NAMALWA (cell line): ENCODE data around the gene HOXB1.
A peak's percentile ranks its signal among the peaks of the same experiment; 100 is the strongest.
"Not testable (repeated sequence)": the region's sequence is repeated elsewhere in the genome, so short reads cannot be mapped to it uniquely, and the experiment has no call there.

ENCODE experiments used
- DNase-seq: peaks from one replicate; pipeline ENCODE4 v3.0.0-alpha.2; 2015; ENCODE audit warnings: low spot score

HOXB1 gene

DNA sequence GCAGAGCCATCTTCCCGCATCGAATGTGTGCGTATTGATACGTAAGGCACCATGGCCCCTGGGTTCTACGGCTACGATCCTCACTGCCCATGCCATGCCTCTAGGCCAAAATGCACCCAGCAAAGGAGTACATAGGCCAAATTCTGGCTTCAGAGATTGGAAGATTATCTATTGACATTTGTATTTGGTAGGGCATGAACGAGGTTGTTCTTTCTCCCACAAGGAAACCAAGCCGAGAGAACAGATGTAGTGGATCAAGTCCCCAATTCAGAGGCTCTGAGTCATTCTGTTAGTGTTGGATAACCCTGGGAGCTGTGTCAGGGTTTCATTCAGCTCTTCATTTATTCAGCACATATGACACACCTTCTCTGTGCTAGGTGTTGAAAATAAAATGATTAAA is 36.5 kb downstream of the HOXB1 start:
- no peak for DNase-seq

DNA sequence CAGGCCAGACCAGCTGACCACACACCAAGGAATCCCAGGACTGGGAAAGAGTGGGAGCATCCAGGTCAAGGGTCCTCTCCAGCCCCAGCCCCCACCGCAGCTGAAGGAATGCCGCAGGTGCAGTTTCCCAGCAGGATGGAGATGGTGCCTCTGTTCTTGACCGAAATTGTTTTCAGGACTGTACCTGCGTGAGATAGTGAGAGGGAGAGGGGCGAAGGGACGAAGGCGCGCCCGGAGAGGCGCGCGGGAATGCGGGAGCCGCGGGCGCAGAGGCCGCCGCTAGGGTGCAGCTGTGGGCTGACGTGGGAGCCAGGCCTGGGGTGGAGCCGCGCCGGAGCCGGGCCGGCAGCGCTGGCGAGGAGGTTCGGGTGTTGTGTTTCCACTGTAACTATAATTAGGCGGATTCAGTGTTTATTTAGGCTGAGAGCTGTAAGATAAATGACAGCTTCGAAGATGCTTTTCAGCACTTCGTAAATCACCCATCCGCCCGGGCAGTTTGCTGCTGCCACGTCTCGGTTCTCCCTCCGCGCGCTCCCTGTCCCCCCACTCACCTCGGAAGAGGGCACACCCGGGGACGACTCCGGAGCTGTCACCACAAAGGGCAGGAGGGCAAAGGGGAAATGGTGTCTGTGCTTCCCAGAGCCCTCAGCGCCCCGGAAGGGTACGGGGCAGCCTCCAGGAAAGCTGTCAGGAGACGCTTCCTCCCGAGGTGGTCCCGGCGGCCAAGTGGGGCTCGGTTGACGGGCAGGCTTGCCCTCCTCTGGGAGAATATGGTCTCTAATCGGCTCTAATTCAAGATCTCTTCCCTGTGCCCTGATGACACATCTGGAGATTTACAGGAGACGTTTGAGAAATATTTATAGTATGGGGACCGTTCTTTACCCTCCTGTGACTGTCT is 38.2 kb downstream of the HOXB1 start:
- no peak for DNase-seq

DNA sequence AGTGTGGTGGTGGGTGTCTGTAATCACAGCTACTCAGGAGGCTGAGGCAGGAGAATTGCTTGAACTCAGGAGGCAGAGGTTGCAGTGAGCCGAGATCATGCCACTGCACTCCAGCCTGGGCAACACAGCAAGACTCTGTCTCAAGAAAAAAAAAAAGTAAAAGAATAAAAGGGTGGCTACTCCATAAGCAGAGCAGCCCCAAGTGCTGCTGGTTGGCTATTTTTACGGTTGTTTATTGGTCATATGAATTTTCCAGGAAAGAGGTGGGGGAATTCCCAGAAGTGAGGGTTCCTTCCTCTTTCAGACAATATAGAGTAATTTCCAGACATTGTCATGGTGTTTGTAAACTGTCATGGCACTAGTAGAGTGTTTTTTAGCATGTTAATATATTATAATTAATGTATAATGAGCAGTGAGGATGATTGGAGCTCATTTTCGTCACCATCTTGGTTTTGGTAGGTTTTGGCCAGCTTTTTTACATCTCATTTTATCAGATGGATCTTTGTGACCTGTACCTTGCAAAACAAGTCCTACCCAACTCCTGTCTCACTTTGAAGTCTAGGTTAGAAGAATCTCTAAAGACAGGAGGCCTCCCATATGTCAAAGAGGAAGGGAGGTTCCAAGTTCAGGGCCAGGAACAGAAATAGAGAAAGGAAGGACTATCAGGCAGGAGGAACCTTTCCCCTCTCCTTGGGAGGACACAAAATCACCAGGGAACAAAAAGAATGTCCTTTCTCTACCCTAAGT is 39.1 kb downstream of the HOXB1 start:
- DNase-seq, result no peak

DNA sequence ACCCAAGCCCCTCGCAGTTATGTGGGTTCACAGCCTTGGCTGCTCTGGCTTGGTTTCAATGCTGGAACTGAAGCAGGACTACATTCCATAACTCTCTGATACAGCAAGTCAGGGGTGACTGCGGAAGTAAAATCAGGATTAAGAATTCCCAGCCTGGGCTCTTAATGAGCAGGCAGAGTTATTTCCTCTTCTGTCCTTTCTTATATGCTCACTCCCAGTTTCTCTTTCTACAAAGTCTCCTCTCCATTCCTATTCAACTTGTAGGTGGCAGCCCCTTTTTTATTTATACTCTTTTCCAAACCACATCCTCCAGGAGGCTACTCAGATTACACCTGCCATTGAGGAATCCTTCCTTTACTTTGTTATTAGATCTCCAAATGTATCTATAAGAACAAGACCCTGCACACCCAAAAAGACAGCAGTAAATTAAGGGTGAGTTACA is 40.3 kb downstream of the HOXB1 start:
- no peak for DNase-seq

DNA sequence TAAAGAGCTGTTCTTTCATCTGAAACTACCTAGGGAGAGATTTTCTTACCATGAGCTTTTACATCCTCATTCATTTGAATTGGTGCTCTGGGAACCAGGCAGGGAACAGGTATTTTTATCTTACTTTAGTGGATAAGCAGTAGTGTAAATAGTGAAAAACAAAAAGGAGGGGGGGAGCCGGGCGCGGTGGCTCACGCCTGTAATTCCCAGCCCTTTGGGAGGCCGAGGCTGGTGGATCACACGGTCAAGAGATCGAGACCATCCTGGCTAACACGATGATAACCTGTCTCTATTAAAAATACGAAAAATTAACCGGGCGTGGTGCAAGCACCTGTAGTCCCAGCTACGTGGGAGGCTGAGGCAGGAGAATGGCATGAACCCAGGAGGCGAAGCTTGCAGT is 41.0 kb downstream of the HOXB1 start:
- DNase-seq, result no peak

DNA sequence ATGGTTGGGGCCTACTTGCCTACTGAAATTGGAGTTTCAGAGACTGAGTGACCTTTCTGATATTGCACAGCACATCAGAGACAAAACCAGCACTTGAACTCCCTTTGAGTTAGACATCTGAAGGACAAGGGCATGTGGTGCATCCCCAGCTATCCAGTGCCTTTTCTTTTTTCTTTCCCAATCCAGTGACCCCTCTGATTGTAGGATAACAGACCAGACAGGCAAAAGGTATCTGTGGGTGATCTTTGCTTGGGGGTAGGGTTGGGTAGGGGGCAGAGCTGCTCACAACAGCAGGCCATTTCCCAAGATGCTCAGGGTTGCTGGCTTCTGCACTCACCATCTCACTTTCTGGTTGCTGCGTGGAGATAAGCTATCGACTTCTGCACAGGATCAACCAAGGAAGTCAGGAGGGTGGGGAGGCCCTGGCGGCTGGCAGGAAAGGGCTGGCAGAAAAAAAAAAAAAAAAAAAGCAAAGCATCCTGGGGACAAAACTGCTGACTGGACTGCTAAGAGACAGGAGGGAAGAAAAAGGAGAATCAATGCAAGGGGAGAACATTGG is 42.2 kb downstream of the HOXB1 start:
- DNase-seq, result no peak

DNA sequence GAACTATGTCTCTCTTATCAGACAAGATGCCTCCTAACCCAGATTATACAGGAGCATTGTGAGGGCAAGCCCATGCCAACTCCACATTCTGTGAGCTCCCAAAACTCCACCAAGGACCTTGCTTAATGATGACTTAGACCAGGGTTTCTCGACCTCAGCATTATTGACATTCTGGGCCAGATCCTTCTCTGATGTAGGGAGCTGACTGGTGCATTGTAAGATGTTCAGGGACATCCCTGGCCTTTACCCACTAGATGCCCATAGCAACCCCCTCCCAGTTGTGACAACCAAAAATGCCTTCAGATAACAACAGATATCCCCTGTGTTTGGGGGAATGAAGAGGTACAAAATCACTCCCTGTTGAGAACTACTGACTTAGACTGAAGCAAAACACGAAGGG is 43.6 kb downstream of the HOXB1 start:
- DNase-seq, result no peak

DNA sequence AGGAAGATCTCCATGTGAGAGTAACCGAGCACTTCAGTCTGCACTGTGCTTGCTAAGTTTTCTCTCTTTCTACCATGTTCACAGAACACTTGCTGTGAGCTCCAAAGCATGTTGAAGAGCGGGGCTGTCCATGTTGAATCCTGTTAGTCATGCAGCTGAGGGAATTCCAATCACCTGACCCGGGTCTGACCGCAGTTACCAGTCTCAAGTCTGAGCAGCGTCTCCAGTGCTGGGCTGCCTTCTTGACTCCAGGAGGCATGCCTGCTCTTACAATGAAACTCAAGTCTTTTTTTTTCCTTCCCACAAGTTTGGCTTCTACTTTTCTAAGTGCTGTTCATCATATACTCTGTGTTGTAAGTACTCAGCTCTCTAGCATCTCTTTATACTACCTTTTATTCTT is 44.3 kb downstream of the HOXB1 start:
- DNase-seq, result no peak

DNA sequence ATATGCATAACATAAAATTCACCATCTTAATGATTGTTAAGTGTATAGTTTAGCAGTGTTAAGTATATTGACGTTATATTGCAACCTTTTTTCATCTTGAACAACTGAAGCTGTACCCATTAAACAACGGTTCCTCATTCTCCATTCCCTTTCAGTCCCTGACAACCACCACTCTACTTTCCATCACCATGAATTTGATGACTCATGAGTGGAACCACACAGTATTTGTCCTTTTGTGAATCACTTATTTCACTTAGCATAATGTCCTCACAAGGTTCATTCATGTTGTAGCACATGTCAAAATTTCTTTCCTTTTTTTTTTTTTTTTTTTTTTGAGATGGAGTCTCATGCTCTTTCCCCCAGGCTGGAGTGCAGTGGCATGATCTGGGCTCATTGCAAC is 46.0 kb downstream of the HOXB1 start:
- no peak for DNase-seq

DNA sequence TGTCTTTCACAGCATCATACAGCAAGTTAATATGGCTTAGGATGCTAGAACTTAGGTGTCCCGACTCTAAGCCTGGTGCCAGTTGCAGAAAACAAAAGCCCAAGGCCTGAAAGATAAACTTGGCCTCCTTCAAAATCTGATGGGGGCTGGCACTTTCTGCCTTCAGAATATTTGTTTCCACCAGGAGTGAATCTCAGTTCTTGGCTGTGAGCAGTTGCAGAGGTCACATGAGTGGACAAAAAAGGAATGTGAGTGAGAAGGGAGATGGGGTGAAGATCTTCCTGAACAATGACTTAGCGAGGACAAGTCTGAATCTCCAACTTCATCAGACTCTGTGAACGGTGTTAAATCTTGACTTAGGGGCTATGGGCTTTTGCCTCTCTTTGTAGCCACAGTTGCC is 46.6 kb downstream of the HOXB1 start:
- no peak for DNase-seq

DNA sequence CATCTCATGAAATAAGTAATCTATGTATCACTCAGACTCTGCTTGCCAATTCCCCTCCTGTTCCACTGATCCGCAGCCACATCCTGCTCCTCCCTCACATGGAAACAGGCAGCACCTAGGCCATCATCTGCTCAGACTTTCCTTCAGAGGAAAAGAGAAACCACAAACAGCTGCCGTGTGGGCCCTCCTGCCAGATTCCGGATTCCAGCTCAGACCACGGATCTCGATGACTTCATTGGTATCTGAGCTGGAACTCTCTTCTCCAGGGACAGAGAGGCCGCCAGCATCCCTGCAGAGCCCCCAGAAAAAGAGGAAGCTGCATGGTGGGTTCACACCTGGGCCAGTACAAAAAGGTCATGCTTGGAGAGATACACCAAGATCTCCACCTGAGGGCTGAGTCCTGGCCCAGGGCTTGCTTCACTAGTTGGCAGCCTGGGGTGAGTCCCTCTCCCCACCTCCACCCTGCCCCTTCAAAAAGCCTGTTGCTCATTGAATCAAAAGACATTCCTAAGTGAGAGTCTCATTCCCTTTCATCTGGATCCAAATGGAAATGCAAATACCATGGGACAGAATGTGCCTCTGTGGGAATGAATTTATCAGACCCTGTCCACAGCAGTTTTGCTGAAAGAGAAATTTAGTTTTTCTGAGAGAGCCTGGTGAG is 47.2 kb downstream of the HOXB1 start:
- peak; percentile 21 for DNase-seq

DNA sequence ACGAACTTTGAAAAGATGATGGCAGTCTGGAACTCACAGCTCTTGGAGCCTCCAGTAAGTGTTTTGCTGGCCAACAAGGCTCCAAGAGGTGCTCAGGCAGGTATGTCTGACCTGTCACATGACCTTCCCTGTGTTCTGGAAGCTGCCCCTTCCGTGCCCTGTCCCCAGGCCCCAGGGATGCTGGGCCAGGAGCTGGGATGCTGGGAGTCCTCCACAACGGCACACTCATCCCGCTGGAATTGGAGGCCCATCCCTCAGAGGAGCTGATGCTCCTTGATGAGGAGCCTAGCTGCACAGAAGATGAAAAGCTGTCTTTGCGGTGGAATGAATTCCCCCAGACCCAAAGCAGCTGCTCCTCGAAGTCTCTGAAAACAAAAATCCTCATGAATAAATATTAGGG is 47.8 kb downstream of the HOXB1 start:
- no peak for DNase-seq

DNA sequence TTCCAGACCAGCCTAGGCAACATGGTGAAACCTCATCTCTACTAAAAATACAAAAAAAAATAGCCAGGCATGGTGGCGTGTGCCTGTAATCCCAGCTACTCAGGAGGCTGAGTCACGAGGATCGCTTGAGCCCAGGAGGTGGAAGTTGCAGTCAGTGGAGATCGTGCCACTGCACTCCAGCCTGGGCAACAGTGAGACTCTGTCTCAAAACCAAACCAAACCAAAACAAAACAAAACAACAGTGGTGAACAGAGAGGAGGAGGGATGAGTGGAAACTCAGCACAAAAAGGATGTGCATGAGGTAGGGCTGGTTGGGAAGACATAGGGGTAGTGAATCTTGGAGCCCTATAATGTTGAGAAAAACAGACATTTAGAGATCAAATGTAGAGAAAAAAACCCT is 48.5 kb downstream of the HOXB1 start:
- not testable (repeated sequence) for DNase-seq

DNA sequence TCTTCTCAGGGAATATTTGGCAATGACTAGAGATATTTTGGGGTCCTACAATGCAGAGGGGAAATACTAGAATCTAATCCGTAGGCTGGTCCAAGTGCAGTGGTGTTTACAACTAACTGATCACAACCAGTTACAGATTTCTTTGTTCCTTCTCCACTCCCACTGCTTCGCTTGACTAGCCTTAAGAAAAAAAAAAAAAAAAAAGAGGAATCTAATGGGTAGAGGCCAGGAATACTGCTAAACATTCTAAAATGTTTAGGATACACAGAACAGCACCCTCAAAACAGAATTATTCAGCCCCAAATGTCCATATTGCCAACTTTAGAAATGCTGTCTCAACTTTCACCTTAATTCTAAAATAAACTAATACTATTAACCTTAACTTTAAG is 51.8 kb downstream of the HOXB1 start:
- DNase-seq, result no peak
